ENCODE measurements around the gene NRDC.

The NRDC gene

GRCh38 chr1:51776408-51776807 is 102.1 kb downstream of the NRDC start:
- DNase-seq (ENCODE audit: low read depth, low spot score): no peak

- DNase-seq (ENCODE audit: low read depth, low spot score): no peak
Observed at GRCh38 chr1:51768971-51769588, 109.4 kb downstream of the NRDC start.

- no peak for DNase-seq (ENCODE audit: low read depth, low spot score)
Observed at GRCh38 chr1:51761351-51761750, 117.2 kb downstream of the NRDC start.

GRCh38 chr1:51760872-51761271 is 117.7 kb downstream of the NRDC start:
- no peak for DNase-seq (ENCODE audit: low read depth, low spot score)

DNA sequence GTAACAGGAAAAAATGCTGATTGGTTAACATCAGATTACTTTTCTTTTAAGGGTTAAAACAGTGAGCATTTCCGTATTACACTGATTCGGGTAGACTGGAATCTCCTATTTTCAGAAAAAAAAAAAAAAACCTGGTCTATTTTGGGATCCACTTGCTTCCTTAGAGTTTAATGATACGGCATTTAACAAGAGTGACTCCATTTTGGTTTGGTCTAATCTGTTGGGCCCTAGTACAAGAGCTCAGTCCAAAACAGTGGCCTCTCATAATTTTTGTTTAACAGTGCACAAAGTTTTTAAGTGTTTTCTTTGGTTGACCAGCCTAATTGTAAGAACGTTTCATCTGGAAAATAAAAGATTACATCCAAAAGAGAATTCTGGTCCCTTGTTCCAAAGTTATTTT is 120.2 kb downstream of the NRDC start:
- no peak for DNase-seq (ENCODE audit: low read depth, low spot score)

GRCh38 chr1:51756290-51756689 is 122.2 kb downstream of the NRDC start:
- no peak for DNase-seq (ENCODE audit: low read depth, low spot score)

- DNase-seq (ENCODE audit: low read depth, low spot score): no peak
Observed at GRCh38 chr1:51755437-51755836, 123.1 kb downstream of the NRDC start.

- DNase-seq (ENCODE audit: low read depth, low spot score): no peak
Observed at GRCh38 chr1:51754666-51755065, 123.9 kb downstream of the NRDC start.

- DNase-seq (ENCODE audit: low read depth, low spot score): no peak
Observed at GRCh38 chr1:51753969-51754368, 124.6 kb downstream of the NRDC start.

DNA sequence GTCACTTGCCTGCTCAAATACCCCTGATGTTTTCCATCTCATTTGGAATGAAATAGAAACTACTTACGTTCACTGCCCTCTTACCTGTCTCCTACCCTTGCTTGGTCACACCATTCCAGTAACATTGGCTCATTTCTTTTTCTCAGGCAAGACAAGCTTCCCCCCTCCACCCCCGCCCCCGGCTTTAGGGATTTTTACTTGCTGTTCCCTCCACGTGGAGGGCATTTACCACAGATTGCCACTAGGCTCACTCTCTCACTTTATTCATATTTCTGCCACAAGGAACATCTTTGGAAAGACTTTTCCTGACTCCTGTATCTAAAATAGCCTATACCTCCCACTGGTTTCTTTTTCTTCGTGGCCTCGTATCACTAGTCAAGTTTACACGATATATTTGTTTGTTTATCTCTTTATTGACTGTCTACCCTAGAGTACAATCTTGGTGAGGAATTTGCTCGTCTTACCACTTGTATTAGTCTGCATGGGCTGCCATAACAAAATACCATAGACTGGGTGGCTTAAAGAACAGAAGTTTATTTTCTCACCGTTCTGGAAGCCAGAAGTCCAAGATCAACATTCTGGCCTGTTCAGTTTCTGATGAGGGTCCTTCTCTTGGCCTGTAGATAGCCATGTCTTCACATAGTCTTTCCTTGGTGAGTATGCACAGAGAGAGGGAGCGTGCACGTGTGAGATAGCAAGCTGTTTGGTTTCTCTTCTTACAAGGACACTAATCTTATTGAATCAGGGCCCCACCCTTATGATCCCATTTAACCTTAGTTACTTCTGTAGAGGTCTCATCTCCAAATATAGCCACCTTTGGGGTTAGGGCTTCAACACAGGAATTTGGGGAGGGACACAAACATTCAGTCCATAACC is 126.2 kb downstream of the NRDC start:
- no peak for DNase-seq (ENCODE audit: low read depth, low spot score)

DNA sequence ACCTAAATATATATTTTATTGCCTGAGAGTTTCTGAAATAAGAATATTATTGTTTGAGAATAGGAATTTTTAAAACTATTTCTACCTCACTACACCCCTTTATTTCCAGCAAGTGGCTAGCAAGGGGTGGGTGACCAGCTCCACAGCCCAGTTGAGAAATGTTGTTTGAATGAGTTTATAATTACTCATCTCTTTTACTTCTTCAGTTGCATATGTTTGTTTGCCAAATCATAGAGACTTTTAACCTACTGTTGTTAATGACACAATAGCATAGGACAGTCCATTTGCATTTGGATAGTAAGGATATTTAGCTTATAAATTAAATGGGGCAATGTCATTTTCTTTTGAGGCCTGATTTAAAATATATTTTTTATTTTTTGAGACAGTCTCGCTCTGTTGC is 127.8 kb downstream of the NRDC start:
- DNase-seq (ENCODE audit: low read depth, low spot score): no peak

DNA sequence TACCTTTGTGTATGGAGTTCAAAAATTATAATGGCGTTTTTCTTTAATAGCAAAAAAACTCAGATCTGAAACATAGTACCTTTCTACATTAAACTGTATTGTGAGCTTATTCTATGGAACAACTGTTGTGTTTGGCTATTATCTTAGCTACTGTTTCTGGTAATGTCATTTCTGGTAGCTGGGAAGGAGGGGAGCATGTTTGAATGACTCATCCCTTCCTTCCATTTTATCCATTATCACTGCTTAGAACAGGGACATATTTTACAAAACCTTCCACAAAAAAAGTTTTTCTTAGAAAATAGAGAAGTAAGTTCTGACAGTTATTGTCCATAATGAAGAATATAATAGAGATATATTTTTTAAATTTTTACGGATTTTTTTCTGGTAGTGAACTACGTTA is 128.3 kb downstream of the NRDC start:
- no peak for DNase-seq (ENCODE audit: low read depth, low spot score)

GRCh38 chr1:51749151-51749550 is 129.4 kb downstream of the NRDC start:
- no peak for DNase-seq (ENCODE audit: low read depth, low spot score)

DNA sequence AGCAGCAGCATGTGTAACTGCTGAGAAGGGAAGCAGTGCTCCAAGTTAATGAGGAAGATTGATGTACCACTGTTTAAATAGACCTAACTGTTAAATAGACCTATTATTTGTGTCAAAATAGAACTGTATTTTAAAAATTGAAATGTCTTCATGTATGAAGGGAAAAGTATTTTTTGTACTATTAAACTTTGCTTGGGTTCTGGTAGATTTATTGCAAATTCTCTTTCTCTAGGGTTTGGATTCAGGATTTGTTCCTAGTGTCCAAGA is 133.3 kb downstream of the NRDC start:
- no peak for DNase-seq (ENCODE audit: low read depth, low spot score)

DNA sequence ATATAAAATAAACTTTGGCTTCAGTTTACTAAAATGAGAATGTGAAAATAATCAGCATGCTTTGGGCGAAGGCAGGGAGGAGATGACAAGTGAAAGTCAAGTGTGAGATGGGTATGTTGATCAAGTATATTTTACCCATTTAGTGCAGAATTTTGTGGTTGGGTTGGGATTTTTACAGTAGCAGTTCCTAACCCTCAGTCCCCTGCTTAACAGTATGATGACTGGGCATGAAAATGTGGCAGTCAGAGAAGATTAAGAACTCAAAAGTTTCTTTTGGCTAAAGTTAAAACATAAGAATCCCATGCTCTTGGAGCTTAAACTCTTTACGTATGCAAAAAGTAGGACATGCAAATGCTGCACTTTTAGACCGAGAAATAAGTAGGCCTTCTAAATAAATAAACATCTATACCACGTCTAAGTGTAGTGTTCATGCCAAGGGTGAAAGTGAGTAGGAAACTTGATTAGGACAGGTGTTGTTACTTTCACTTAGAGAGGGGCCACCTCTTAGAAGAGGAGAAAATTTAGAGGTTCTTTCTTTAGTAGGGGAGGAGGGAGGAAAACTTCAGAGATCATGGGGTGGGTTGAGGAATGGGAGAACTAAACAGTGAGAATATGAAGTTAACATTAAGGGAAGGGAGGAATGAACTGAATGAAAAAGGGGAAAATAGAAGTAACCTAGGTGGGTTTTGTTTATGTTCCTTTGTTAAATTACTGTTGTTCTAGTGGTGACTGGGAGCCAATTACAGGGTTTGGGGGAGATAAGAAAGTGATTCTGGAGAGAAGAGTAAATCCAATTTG is 133.8 kb downstream of the NRDC start:
- DNase-seq (ENCODE audit: low read depth, low spot score): no peak

- DNase-seq (ENCODE audit: low read depth, low spot score): no peak
Observed at GRCh38 chr1:51741121-51741681, 137.3 kb downstream of the NRDC start.

GRCh38 chr1:51740652-51741051 is 137.9 kb downstream of the NRDC start:
- DNase-seq (ENCODE audit: low read depth, low spot score): no peak
